ENCODE data around the gene COL1A2.

DNA sequence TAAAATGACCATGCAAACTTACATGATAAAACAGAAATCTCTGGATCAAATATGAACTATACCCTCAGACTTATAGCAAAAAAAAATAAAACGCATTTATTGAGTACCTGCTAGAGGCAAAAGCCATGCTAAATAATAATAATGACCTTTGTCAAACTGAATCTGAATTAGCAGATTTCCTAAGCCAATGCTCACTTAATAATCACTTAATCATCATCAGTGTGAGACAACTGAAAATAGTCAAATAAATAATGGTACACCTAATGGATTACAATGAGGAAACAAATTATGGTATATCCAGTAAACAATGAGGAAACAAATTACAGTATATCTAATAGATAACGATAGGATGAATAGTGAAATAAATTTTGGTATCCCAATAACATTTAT lies 37.6 kb downstream of the COL1A2 start:
- TF ChIP-seq EZH2 (IDR thresholded peaks at IDR 0.05; ENCODE audit: borderline replicate concordance, insufficient read depth, low read depth, low read length, poor library complexity, severe bottlenecking) (no peak), CTCF (IDR thresholded peaks at IDR 0.05) (no peak)
